GM18502 (cell line): ENCODE data around the gene IRF8.
"Not testable (repeated sequence)": the region's sequence is repeated elsewhere in the genome, so short reads cannot be mapped to it uniquely, and the experiment has no call there.

Experiments
- ATAC-seq: cut with Tn5 transposase; IDR thresholded peaks from one replicate; pipeline ENCODE4 v1.9.1; 2021; ENCODE audit warnings: mild to moderate bottlenecking; ENCODE audit not compliant: unreplicated experiment, poor library complexity

The IRF8 gene

DNA sequence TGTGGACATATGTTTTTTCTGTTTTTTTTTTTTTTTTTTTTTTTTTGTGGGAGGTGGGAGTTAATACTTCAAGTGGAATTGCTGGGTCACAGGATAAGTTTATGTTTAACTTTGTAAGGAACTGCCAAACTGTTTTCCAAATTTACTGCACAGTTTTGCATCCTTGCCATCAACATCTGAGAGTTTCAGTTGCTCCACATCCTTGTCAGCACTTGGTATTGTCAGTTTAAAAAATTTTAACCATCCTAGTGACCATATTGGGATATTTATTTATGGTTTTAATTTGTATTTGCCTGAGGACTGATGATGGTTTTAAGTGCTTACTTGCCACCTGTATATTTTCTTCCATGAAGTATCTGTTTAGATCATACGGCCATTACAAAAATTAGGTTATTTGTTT is 34.0 kb upstream of the IRF8 start:
- no peak for ATAC-seq

DNA sequence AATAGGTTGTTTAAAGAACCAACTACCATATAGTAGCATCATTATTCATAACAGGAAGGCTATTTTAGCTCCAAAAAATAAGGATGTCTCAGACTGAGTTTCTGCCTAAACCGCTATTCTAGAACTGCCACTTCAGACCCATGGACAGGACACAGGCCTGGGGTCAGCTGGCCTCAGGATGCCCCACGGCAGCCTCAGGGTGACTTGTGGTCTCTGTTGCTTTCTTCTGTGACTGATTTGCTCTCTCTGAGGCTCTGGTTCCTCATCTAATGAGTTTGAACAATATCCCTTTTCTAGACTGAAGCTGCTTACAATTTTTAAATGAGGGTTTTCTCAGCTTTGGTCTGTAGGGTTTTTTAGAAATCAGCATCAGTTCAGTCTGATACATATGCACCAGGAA is 31.8 kb upstream of the IRF8 start:
- ATAC-seq, result no peak

DNA sequence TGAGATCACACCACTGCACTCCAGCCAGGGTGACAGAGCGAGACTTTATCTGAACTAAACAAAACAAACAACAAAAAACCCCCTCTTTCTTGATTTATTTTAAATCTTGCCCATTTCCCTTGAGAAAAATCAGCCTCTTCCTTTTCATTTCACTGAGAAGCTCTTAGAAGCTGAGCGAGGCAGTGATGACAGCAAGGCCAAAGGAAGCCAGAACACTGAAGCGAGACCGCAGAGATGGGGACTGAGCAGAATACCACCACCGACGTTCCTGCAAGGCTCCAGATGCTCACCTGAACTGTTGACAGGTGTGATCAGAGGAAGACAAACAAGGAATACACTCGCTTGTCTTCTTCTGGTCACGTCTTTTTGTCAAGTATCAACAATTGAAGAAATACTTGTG is 30.5 kb upstream of the IRF8 start:
- ATAC-seq, result no peak

DNA sequence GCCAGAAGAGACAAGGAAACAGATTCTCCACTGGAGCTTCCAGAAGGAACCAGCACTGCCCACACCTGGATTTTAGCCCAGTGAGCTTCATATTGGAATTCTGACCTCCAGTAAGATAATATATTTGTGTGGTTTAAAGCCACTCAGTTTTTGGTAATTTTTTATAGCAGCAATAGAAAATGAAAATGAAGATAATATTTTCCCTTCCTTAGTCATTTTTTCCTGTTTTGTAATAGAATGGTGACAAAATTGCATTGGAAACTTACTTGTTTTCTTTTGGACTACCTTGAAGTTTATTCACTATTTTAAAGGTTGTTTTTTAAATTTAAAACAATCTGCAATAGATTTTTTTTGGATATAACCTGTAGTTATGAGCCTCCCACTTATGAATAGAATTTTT is 29.8 kb upstream of the IRF8 start:
- no peak for ATAC-seq

DNA sequence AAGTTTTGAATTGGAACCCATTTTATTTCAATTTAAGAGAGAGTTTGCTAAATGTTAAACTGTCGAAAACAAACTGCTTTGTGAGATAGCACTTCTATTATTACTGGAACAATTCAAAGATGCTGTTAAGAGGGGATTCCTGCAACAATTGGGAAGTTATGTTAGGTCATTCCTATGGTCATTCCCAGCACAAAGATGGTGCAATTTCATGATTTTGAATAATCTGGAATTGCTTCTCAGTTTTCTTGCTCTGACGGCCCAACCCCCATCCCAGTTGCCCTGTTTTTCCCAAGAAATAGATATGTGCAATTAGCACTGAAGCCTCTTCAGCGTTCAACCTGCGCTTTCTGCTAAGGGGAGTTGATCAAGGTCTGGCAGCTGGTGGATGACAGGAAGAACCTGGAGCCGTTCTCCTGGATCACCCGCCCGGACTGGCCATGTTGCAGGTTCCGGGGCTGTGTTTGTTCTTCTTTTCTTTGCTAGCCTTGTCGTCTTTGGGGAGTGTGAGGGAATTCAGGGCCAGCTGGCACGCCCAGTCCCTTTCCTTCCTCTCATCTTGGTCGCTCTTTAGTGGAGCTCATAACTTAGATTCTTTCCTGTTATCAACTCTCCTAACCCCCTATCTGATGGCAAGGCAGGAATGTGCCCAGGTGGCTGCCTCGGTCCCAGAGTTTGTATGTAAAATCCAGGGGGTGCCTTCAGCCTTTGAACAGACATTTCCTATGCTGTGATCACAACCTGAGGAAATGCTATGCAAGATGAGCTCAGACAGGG is 29.0 kb upstream of the IRF8 start:
- no peak for ATAC-seq

DNA sequence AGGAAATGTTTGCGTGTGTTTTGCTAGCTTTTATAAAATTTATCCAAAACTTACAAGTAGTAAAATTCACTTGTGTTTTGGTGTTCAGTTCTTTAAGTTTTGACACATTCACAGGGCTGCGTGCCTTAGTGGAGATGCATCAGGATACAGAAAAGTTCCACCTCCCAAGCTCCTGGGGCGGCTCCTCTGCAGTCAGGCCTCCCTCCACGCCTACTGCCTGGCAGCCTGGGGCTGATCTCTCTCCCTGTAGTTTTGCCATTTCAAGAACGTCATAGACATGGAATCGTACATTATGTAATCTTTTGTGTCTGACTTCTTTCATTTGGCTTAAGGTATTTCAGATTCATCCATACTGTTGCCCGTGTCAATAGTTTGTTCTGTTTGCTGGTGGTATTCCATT is 27.2 kb upstream of the IRF8 start:
- no peak for ATAC-seq

DNA sequence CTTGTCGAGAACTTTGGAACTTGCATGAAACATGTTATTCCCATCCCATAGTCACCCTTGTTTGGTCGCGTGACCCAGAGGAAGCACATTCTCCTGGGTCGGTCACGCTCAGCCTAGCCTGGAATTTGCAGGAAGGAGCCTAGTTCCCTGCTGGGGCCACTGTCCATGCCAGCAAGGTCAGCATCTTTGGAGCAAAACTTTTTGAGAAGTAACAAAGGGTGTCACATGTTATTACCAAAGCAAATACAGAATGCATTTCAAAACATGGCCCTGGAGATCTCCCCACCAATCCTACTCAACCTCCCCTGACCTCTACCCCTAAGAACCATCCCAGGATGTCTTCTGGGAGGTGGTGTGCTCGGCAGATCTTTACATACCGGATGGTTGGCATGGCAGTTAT is 26.2 kb upstream of the IRF8 start:
- no peak for ATAC-seq

DNA sequence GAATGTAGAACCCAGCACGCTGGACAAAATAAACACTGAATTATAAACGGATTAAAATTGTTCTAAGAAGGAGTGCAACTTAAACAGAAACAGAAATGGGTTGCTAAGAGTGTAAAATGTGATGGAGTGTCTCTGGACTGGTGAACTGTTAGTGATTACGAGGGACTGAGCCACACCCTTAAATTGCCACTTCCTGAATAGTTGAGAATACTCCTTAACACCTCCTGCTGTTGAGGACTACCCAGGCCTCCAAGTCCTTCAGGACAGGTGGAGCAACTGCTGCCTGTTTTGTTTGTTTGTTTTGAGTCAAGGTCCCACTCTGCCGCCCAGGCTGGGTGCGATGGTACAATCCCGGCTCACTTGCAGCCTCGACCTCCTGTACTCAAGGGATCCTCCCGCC is 25.8 kb upstream of the IRF8 start:
- ATAC-seq, result no peak

DNA sequence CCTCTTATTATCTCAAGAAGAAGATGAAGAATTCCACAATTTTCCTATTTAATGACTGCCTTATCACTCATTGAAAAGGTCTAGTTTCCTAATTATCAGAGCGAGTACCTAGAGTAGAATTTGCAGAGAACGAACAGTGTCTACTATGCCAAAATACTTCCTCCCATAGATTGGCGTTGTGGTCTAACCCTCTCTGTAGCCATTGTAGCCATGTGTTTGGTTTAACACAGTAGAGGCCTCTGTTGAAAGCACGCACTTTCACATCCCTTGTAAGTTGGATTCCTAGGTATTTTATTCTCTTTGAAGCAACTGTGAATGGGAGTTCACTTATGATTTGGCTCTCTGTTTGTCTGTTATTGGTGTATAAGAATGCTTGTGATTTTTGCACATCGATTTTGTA is 24.9 kb upstream of the IRF8 start:
- not testable (repeated sequence) for ATAC-seq

DNA sequence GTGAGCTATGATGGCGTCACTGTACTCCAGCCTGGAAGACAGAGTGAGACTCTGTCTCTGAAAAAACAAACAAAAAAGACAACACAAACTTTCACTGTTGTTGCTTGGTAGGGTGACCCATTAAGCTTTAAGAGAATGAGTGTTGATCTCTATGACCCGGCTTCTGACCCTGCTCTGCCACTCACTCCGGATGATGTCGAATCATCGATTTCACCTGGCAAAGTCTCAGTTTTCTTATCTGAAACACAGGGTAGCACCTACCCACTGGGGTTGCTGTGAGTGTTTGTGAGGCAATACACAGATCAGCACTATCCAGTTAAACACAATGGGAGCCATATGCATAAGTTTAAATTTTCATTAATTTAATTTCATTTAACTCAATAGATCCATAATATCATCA is 20.6 kb upstream of the IRF8 start:
- no peak for ATAC-seq

DNA sequence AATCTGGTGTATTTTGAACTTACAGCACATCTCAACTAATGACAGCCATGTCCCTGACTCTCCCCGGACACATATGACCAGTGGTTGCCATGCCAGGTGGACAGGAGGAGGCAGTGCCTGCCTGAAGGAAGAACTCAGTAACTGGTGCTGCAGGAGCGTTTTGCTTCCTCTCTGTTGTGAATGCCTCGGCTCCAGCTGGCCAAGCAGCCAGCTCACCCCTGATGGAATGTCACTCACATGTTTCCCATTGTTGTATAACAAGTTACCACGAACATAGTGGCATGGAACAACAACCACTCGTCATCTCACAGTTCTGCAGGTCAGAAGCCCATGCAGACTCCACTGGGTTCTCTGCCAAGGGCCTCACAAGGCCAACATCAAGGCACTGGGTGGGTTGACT is 20.1 kb upstream of the IRF8 start:
- no peak for ATAC-seq

DNA sequence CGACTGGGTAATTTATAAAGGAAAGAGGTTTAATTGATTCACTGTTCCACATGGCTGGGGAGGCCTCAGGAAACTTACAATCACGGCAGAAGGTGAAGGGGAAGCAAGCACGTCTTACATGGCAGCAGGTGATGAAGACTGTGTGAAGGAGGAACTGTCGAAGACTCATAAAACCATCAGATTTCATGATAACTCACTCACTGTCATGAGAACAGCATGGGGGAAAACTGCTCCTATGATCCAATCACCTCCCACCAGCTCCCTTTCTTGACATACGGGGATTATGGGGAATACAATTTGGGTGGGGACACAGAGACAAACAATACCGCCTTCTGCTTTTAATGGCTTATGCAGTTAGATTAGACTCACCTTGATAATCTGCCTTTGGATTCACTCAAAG is 19.4 kb upstream of the IRF8 start:
- ATAC-seq, result no peak

DNA sequence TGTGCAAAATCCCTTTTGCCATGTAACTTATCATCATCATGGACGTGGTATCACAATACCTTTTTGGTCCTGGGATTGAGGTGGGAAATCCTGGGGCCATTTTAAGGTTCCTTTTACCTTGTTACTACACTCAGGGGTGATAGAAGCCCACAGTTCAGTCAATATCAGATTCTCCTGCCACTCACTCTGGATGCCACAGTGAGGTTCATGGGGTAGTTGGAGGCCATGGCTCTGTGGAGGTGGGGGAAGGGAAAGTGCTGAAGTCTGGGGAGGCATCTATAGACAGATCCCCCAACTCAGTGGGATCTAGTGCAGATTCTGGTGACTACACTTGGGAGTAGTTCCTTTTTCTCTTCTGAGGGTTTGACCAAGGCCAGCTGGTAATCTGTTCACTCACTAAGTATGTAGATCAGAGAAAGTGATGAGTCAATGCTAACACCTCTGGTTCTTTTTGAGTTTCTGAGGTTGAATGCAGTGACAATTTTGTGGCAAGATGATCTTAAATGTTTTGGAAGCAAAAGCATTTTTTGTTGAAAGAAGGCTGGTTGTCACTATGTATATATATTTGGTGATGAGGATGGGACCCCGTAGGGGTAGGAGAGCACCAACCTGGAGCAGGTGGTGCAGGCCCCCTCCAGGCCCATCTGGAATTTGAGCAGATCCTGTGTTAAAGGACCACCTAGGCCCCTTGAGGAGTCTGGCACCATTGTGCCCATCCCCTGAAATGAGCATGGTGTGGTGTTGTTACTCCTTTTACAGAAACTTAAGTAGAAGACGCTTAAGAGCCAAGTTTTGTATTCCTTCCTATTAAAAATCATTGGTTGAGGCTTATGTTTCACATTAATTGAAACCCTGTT is 18.8 kb upstream of the IRF8 start:
- ATAC-seq, result no peak

DNA sequence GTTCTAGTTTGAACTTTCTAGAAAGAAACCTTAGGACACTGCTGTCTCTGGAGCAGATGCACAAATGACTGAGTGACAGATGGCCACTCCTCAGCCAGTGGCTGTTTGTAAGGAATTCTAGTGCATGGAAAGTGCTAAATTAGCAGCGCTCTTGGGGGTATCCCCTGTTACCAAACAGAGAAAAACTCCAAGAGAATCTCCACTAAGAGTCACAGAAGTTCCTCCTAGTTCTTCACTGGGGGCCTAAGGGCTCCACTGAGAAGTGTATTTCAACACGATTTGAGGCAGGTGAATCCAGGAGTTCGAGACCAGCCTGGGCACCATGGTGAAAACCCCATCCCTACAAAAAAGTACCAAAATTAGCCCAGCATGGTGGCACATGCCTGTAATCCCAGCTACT is 18.1 kb upstream of the IRF8 start:
- no peak for ATAC-seq

DNA sequence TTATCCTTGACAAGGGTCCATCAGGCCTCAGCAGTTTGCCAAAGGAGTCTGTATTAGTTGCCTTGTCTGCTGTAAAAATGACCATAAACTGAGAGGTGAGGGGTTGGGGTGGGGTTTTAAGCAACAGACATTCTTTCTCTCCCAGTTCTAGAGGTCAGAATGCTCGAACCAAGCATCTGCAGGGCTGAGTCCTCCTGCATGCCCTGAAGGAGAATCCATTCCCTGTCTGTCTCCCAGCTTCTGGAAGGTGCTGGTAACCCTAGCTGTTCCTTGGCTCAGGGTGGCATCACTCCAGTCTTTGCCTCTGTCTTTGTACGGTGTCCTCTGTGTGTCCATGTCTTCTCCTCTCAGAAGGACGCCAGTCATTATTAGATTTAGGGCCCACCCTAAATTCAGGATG is 17.5 kb upstream of the IRF8 start:
- ATAC-seq, result no peak

DNA sequence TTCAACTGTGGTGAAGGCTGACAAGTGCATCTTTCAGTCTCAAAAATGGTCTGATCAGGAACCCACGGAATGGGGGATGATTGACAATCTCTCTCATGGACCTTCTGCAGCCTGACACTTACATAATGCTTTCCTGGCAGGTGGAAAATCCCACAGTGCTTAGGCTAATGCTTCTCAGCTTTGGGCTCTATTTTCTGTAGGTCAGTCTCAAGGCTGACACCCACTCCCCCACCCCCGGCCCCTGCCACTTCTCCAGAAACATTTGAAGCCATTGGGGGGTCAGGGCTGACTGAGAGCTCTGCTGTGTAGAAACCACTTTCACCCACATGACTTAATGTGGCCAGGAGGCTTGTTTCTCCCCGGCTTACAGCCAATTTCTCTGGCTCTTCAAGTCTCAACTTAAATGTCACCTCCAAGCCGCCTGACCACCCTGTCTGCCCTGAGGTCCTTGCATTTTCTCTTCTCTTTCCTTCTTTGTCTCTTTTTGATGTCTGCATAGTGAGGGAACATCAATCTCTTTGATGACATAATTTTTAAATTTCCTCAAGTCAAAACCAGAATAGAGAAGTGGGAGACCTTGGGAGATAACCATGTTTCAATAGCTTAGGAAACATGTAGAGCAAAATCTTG is 16.7 kb upstream of the IRF8 start:
- ATAC-seq, result no peak

DNA sequence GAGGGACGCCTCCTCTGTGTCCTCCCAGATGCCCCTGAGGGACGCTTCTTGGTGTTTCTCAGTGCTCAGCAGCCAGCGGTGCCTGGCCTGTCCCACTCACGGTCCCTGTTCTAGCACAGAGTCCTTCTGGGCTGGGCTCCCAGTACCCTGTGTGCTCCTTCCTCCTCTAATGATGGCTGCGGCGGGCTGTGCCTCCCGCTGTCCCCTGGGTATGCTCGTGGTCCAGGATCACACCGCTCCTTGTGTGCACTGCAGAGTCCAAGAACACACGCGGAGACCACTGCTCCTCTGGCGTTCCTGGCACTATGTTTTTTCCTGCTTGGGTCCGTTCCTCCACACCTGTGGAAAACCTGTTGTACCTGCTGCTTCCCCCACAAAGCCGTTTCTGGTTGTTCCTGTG is 15.1 kb upstream of the IRF8 start:
- ATAC-seq, result no peak

DNA sequence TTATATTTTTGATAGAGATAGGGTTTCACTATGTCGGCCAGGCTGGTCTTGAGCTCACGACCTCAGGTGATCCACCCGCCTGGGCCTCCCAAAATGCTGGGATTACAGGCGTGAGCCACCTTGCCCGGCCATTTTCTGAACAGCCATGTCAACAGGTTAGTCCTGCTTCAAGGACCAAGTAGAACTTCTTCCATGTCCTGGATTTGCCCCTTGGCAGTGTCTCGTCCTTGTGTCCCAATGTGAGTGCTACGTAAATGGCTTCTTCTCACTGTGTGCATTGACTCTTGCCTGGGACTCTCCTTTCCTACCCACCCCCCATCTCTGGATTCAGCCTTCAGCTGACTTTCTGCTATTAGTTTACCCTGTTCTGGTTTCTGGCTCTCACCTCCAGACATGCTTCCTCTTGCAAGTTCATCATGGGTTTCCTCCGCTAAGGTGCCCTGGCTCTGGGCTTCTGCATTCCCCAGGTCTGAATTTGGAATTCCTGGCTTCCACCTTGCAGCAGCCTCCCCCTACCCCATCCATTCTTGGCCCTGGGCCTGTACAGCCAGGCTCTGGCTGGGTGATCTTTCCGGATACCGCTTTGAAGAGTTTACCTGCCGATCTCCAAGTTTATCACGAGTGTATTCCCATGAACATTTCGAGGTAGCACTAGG is 14.0 kb upstream of the IRF8 start:
- no peak for ATAC-seq

DNA sequence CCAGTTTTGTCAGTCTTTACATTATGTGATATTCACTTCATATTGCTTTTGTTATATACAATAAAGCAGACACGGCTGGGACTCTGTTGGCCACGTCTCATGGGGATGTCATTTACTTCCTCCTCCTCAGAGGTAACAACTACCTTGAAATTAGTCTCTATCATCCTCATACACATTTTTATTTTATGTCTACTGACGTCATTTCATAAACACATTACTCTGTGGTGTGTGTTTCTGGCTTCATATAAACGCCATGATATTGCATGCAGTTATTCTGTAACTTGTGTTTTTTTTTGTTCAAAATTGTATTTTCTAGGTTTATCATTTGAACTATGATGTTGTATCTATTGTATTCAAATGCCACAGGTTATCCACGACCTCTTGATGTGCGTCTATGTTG is 13.4 kb upstream of the IRF8 start:
- no peak for ATAC-seq

DNA sequence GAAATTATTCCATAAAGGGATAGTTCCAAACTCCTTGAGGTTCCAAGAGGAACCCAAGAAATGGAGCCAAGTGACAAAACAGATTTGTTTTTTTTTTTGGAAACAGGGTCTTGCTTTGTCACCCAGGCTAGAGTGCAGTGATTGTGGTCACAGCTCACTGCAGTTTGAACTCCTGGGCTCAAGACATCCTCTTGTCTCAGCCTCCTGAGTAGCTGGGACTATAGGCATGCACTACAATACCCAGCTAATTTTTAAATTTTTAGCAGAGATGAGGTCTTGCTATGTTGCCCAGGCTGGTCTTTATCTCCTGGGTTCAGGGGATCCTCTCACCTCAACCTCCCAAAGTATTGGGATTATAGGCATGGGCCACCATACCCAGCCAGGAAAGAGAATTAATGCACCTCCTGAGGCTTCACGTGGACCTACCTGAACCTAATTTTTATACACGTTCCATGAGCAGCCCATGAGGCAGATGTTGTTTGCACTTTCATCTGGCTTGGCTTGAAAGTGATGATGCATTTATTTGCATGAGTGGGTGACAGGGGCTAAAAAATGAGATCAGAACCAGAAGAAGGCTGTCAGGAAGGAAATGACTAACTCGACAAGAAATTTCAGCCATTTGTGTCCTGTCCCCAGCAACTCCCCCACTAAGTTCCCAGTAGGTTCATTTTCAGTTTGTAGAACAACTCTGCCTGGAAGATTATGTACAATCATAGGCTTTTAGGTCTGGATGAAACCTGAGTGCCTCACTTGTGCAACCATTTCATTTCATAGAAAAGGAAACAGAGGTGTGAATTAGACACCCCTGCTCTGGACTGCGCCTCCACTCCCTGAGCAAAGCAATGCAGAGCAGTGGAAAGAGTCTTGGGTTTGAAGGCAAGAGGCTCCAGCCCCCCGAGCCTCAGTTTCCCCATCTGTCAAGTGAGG is 10.3 kb upstream of the IRF8 start:
- ATAC-seq, result peak; percentile 90
